K562 (cell line): ENCODE measurements around the gene RNPEP. TPM values are rescaled to one million over a fixed set of nuclear protein-coding genes. Genes with fewer than 3 reads are reported as not detected.

Experiments
- HIVEP1 ChIP-seq: fragments of 250-450 bp; sonication (Bioruptor Pico); IDR thresholded peaks from 2 replicates; pipeline ENCODE4 v1.4.0; 2020; ENCODE audit warnings: mild to moderate bottlenecking
- MCM2 ChIP-seq: fragments of 450-650 bp; IDR thresholded peaks from 2 replicates; pipeline ENCODE4 v1.6.1; 2017; ENCODE audit warnings: low read depth, mild to moderate bottlenecking
- NR0B1 ChIP-seq: fragments of 450-650 bp; IDR thresholded peaks from one replicate; pipeline ENCODE4 v1.6.1; 2018; ENCODE audit warnings: mild to moderate bottlenecking, moderate library complexity; ENCODE audit not compliant: partially characterized antibody
- REST ChIP-seq, 2 experiments: fragments of 450-650 bp; formaldehyde crosslinking in 1 of 2; IDR thresholded peaks; 2 replicates each; pipeline versions ENCODE4 v1.4.0 to v1.6.1; 2014 to 2020; ENCODE audit warnings: mild to moderate bottlenecking in 2 of 2, borderline replicate concordance in 1 of 2, low read depth in 1 of 2
- RUNX1 ChIP-seq: sonication (generic); IDR thresholded peaks from 2 replicates; pipeline ENCODE4 v1.6.1; 2016; ENCODE audit warnings: antibody characterized with exemption, low read depth
- SP2 ChIP-seq: IDR thresholded peaks from 2 replicates; pipeline ENCODE4 v1.6.1; 2011; ENCODE audit warnings: mild to moderate bottlenecking, low read depth, low read length, moderate library complexity; ENCODE audit not compliant: poor library complexity, severe bottlenecking; ENCODE audit errors: extremely low read depth
- TEAD2 ChIP-seq: fragments of 450-650 bp; IDR thresholded peaks from 2 replicates; pipeline ENCODE4 v1.6.1; 2016; ENCODE audit warnings: missing genetic modification characterization, control low read depth, missing compliant biosample characterization
- ZBTB9 ChIP-seq: fragments of 450-650 bp; formaldehyde crosslinking; IDR thresholded peaks from 2 replicates; pipeline ENCODE4 v1.4.0; 2020; ENCODE audit warnings: mild to moderate bottlenecking, moderate library complexity
- ZHX1 ChIP-seq: fragments of 150-350 bp; conservative IDR thresholded peaks from 2 replicates; pipeline ENCODE4 v1.6.1; 2014; ENCODE audit warnings: low read length
- ZNF583 ChIP-seq: fragments of 250-450 bp; sonication (Bioruptor Pico); IDR thresholded peaks from 2 replicates; pipeline ENCODE4 v1.4.0; 2020
- polyA plus RNA-seq, 8 experiments: library from polyadenylated mRNA; depleted of rRNA in 4 of 8; stranded (reverse) in 5 of 8; unstranded in 3 of 8; fragments of >200 nt; fragmentation: Nextera tagmentation in 2 of 8; fragmentation: Illumina TruSeq in 1 of 8; extraction: Ambion mirVana in 2 of 8; extraction: Trizol in 1 of 8; gene quantifications; 2 replicates each; pipeline versions ENCODE4 v1.2.1 to v1.2.3, GENCODE V29; 2011 to 2014; ENCODE audit warnings: inconsistent platforms in 1 of 8, missing spikeins in 1 of 8
- total RNA-seq, 7 experiments: library from RNA; depleted of rRNA in 6 of 7; stranded (reverse); fragments of >200 nt in 6 of 7; fragmentation: Illumina TruSeq in 2 of 7; extraction: Trizol in 2 of 7; gene quantifications; 2 replicates each; pipeline versions ENCODE4 v1.2.1 to v1.2.3, GENCODE V29; 2011 to 2021; ENCODE audit warnings: low replicate concordance in 1 of 7
- TF ChIP-seq, protein P1 (sequence below): fragments of 450-650 bp; IDR thresholded peaks from 2 replicates; pipeline ENCODE4 v1.6.1; 2016; ENCODE audit warnings: borderline replicate concordance

RNPEP gene
- total and polyA plus RNA-seq, 9 of the 15 experiments (the other 6 are each of a cell fraction or from before 2014, with no cell fraction given): 27.5 to 131 (median 63.4) TPM

DNA sequence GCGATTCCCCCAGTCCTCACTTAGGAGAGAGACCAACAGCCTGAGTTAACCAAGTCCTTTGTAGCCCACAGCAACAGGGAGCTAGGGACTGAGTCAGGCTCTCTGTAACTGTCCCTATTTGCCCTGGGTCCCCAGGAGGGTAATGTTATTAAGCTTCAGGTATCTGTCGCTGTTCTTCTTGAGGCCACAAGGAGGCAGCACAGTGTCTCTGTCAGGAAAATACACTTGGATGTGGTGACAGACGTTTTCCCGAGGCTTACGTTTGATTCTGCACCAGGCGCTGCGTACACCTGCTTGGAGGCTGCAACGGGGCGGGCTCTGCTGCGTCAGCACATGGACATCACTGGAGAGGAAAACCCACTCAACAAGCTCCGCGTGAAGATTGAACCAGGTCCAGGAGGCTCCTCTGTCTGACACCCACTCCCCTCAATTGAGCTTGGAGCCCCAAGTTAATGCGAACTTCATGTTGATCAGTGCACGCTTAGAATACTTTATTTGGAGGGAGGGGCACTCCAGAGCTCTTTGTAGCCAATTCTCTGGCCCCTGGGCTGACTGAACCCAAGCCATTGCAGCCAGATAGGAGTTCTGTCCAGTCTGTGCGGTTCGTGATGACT lies 17.3 kb downstream of the RNPEP start (continued):
- TF ChIP-seq REST (IDR thresholded peaks at IDR 0.05; ENCODE audit: borderline replicate concordance): peak; percentile 76
- TF ChIP-seq REST (CRISPR knock-in tag; IDR thresholded peaks at IDR 0.05; ENCODE audit: low read depth): no peak
- TF ChIP-seq RUNX1: no peak
- no peak for TF ChIP-seq HIVEP1 (CRISPR knock-in tag)
- TF ChIP-seq ZHX1: 0 out of 2 replicates have a peak, but pooled peaks have one; percentile 60
- TF ChIP-seq ZNF583 (CRISPR knock-in tag): no peak
- no peak for TF ChIP-seq TEAD2
- no peak for TF ChIP-seq SP2
- no peak for TF ChIP-seq MCM2
- no peak for TF ChIP-seq NR0B1
- TF ChIP-seq, protein P1, sequence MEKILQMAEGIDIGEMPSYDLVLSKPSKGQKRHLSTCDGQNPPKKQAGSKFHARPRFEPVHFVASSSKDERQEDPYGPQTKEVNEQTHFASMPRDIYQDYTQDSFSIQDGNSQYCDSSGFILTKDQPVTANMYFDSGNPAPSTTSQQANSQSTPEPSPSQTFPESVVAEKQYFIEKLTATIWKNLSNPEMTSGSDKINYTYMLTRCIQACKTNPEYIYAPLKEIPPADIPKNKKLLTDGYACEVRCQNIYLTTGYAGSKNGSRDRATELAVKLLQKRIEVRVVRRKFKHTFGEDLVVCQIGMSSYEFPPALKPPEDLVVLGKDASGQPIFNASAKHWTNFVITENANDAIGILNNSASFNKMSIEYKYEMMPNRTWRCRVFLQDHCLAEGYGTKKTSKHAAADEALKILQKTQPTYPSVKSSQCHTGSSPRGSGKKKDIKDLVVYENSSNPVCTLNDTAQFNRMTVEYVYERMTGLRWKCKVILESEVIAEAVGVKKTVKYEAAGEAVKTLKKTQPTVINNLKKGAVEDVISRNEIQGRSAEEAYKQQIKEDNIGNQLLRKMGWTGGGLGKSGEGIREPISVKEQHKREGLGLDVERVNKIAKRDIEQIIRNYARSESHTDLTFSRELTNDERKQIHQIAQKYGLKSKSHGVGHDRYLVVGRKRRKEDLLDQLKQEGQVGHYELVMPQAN: no peak
- no peak for TF ChIP-seq ZBTB9
